ENCODE data around the gene ZMYM2. TPM values are rescaled to one million over a fixed set of nuclear protein-coding genes. Genes with fewer than 3 reads are reported as not detected.

ZMYM2 gene
- total and polyA plus RNA-seq, 4 donors = 14.0 to 212 (median 38.5) TPM

DNA sequence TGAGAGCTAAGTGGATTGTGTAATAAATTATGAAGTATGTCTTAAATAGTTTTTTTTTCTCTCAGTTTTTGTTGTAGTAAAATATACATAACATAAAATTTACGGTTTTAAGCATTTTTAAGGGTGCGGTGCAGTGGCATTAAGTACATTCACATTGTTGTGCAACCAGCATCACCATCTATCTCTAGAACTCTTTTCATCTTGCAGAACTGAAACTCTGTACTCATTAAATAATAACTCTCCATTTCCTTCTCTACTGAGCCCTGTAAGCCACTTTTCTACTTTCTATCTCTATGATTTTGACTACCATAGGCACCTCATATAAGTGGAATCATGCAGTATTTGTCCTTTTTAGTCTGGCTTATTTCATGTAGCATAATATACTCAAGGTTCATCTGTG, 115.2 kb downstream of the ZMYM2 start:
- Histone ChIP-seq H3K27ac (ENCODE audit: low read depth in 1 of 2, low read length in 1 of 2) (no peak overlapping the region), H3K4me3 (no peak overlapping the region), H3K9me3 (ENCODE audit: control insufficient read depth in 4 of 4, insufficient read depth in 3 of 4, low read length in 3 of 4) (no peaks in the 10 kb centered on the region), H3K4me1 (ENCODE audit: control insufficient read depth in 5 of 5, insufficient read depth in 5 of 5, low read length in 5 of 5) (peaks cover 0 to 7% (median 0%) of the 10 kb centered on the region in 5 donors), H3K36me3 (ENCODE audit: control insufficient read depth in 4 of 4, insufficient read depth in 4 of 4, low read length in 4 of 4) (peaks cover 0 to 24% (median 11%) of the 10 kb centered on the region in 4 donors), H3K9ac (ENCODE audit: insufficient read depth in 1 of 2, low read length in 2 of 2) (peak overlapping the region in 1 of 2 donors; percentile 13), H3K27me3 (ENCODE audit: control insufficient read depth in 3 of 3, insufficient read depth in 3 of 3, low read length in 2 of 3) (no peaks in the 10 kb centered on the region)
- DNase-seq = no peak
- no peak for ATAC-seq (ENCODE audit: insufficient read depth, low FRiP score)
- TF ChIP-seq CTCF (IDR thresholded peaks at IDR 0.05; ENCODE audit: control extremely low read depth, extremely low read depth) = no peak
- WGBS, 2 donors = 58 to 59% methylated on average over 2 of the region's 2 CpGs

GRCh38 chr13:20074966-20075365, 116.4 kb downstream of the ZMYM2 start:
- no peaks in the 10 kb centered on the region for H3K27me3 ChIP-seq (ENCODE audit: control insufficient read depth in 3 of 3, insufficient read depth in 3 of 3, low read length in 2 of 3)
- H3K4me3 ChIP-seq = no peak overlapping the region
- TF ChIP-seq CTCF (IDR thresholded peaks at IDR 0.05; ENCODE audit: control extremely low read depth, extremely low read depth) = no peak
- H3K9ac ChIP-seq (ENCODE audit: insufficient read depth in 1 of 2, low read length in 2 of 2) = no peak overlapping the region
- ATAC-seq (ENCODE audit: insufficient read depth, low FRiP score) (no peak), DNase-seq (peak in 2 of 3 donors; percentile 20 to 36)
- 52 to 67% methylated on average over 1 of the region's 1 CpG for WGBS, 2 donors
- H3K4me1 ChIP-seq (ENCODE audit: control insufficient read depth in 5 of 5, insufficient read depth in 5 of 5, low read length in 5 of 5) = peaks cover 0 to 9% (median 0%) of the 10 kb centered on the region in 5 donors
- peaks cover 0 to 24% (median 11%) of the 10 kb centered on the region in 4 donors for H3K36me3 ChIP-seq (ENCODE audit: control insufficient read depth in 4 of 4, insufficient read depth in 4 of 4, low read length in 4 of 4)
- no peak overlapping the region for H3K27ac ChIP-seq (ENCODE audit: low read depth in 1 of 2, low read length in 1 of 2)
- H3K9me3 ChIP-seq (ENCODE audit: control insufficient read depth in 4 of 4, insufficient read depth in 3 of 4, low read length in 3 of 4) = no peaks in the 10 kb centered on the region

DNA sequence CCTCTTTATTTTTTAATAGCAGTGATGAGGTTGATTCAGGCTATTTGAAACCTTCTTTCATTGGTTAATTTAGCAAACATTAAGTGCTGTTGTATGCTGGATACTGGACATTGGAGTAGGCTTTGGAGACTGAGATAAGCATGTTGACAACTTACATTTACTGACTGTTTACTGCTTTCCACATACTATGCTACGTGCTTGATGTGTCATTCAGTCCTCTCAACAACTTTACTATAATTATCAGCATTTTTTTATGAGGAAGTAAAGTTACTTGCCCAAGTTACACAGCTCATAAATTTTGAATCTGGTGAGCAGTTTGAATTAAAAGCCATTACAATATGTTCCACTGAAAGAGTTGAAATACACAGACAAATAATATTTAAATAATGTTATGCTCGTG, 118.6 kb downstream of the ZMYM2 start:
- TF ChIP-seq CTCF (IDR thresholded peaks at IDR 0.05; ENCODE audit: control extremely low read depth, extremely low read depth) = no peak
- H3K36me3 ChIP-seq (ENCODE audit: control insufficient read depth in 4 of 4, insufficient read depth in 4 of 4, low read length in 4 of 4) = peaks cover 0 to 12% (median 4%) of the 10 kb centered on the region in 4 donors
- peaks cover 0 to 9% (median 0%) of the 10 kb centered on the region in 5 donors for H3K4me1 ChIP-seq (ENCODE audit: control insufficient read depth in 5 of 5, insufficient read depth in 5 of 5, low read length in 5 of 5)
- H3K27me3 ChIP-seq (ENCODE audit: control insufficient read depth in 3 of 3, insufficient read depth in 3 of 3, low read length in 2 of 3) = no peaks in the 10 kb centered on the region
- WGBS, 2 donors = 73 to 82% methylated on average over 2 of the region's 2 CpGs
- ATAC-seq (ENCODE audit: insufficient read depth, low FRiP score) (no peak), DNase-seq (peak in 2 of 3 donors; percentile 32 to 42)
- H3K4me3 ChIP-seq = no peak overlapping the region
- H3K27ac ChIP-seq (ENCODE audit: low read depth in 1 of 2, low read length in 1 of 2) = no peak overlapping the region
- H3K9me3 ChIP-seq (ENCODE audit: control insufficient read depth in 4 of 4, insufficient read depth in 3 of 4, low read length in 3 of 4) = no peaks in the 10 kb centered on the region
- H3K9ac ChIP-seq (ENCODE audit: insufficient read depth in 1 of 2, low read length in 2 of 2) = no peak overlapping the region

Measured in lung (tissue), 12 donors.